ENCODE measurements around the gene SFI1.
"Not testable (repeated sequence)": the region's sequence is repeated elsewhere in the genome, so short reads cannot be mapped to it uniquely, and the experiment has no call there.

Gene SFI1

DNA sequence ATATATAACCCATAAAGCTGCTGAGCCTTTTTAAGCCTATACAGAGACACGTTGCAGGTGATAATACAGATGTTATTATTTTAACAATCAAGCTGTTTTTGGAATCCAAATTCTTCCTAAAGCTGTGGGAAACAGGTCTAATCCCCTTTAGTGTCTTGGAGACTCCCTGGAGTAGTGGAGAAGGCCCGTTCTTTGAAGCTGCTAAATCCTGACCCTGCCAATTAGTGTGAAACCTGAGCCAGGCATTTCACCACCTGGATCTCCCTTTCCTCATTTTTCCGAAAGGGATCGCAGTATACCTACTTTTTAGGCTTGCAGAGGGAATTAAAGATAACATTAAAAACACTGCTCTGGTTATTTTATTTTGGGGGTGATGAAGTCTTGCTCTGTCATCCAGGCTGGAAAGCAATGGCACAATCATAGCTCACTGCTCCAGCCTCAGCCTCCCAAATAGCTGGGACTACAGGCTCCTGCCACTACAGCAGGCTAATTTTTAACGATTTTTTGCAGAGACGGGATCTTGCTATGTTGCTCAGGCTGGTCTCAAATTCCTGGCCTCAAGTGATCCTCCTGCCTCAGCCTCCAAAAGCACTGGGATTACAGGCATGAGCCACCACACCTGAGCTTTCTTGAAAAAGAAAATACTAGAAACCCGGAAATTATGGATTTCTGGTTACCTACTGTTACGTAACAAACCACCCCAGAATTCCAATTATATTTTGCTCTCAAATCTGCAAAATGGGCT, 4.9 kb upstream of the SFI1 start:
- no peak for DNase-seq

DNA sequence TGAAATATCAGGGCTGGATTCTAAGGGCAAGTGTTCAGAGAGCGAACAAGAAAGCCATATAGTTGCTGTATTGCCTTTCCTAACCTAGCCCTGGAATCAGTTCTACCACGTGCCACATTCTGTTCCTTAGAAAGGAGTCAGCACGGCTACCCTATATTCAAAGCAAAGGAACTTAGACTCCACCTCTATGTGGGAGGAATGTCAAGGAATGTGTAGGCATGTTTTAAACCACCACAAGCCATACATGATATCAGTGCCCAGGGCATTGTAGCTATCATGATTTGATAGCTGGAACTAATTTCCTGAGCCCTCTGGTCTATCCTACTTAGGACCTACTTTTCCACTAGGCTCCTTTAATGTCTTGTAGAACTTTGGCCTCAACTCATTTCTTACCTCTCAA, 4.2 kb upstream of the SFI1 start:
- no peak for DNase-seq

DNA sequence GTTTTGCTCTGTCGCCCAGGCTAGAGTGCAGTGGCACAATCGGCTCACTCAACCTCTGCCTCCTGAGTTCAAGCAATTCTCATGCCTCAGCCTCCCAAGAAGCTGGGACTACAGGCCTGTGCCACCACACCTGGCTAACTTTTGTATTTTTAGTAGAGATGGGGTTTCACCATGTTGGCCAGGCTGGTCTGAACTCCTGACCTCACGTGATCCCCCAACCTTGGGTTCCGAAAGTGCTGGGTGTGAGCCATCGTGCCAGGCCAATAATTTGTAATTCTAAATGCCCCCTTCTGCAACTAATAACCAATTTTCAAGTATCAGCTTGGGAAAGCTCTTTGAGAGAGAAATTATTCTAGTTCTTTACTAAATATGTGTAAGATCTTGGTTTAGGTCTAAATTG, 3.0 kb upstream of the SFI1 start:
- not testable (repeated sequence) for DNase-seq

DNA sequence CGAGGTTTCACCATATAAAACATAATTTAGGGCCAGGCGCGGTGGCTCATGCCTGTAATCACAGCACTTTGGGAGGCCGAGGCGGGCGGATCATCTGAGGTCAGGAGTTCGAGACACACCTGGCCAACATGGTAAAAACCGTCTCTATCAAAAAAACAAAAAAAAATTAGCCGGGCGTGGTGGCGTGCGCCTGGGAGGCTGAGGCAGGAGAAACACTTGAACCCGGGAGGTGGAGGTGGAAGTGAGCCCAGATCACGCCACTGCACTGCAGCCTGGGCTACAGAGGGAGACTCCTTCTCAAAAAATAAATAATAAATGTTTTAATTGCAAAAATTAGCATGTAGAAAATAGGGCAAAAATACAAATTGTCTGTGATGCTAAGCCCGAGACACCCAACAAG, 993 bp upstream of the SFI1 start:
- DNase-seq, result no peak

DNA sequence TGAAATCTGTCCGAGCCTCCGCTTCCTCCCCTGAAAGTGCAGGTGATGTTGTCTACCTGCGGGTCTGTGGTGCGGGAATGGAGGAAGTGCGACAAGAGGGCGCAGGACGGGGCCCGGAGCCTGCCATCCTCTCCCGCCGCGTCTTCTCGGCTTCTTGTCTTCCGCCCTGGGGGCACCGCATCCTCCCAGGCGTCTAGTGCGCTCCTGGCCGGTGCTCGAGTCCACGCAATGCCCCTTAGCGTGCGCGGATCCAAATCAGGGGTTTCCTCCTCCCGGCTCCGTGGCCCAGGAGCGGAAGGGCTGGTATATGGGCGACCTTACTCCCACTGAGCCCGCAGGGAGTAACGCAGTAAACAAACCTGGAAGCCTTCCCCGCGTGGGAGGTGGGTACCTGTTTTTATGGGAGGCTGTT, 405 bp downstream of the SFI1 start:
- DNase-seq, result no peak

DNA sequence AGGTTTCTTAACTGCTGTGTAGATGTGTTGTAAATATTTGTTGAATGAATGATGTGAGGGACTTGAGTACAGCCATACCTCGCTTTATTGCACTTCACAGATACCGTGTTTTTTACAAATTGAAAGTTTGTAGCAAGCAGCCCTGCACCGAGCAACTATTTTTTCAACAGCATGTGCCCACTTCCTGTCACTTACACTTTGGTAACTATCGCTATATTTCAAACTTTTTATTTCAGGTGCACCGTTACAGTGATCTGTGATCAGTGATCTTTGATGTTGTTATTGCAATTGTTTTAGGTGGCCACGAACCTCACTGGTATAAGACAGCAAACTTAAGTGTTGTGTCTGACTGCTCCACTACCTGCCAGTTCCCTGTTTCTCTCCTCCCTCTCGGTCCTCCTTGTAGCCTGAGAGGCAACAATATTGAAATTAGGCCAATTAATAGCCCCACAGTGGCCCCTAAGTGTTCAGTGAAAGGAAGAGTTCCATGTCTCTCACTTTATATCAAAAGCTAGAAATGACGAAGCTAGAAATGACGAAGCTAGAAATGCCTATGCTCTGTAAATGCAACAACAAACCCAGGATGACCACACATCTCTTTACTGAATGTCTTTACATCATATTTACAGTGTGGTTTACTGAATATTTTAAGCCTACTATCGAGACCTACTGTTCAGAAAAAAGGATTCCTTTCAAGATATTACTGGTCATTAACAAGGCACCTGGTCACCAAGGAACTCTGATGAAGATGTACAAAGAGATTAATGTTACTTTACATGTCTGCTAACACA, 1.0 kb downstream of the SFI1 start:
- peak; percentile 7 for DNase-seq

DNA sequence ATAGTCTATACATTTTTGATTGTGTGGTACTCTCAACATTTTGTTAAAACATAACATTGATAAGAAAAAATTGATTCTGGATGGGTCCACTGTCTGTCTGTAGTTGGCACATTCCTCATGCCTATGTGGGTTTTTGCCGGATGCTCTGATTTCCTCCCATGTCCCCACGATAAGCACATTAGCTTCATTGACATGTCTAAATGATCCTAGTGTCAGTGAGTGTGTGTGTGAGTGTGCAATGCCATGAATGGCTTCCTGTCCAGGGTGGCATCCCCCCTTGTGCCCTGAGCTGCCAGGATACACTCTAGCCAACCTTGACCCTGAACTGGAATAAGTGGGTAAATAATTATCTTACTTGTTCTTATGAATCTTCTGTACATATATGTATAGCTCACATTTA, 5.4 kb downstream of the SFI1 start:
- no peak for DNase-seq

DNA sequence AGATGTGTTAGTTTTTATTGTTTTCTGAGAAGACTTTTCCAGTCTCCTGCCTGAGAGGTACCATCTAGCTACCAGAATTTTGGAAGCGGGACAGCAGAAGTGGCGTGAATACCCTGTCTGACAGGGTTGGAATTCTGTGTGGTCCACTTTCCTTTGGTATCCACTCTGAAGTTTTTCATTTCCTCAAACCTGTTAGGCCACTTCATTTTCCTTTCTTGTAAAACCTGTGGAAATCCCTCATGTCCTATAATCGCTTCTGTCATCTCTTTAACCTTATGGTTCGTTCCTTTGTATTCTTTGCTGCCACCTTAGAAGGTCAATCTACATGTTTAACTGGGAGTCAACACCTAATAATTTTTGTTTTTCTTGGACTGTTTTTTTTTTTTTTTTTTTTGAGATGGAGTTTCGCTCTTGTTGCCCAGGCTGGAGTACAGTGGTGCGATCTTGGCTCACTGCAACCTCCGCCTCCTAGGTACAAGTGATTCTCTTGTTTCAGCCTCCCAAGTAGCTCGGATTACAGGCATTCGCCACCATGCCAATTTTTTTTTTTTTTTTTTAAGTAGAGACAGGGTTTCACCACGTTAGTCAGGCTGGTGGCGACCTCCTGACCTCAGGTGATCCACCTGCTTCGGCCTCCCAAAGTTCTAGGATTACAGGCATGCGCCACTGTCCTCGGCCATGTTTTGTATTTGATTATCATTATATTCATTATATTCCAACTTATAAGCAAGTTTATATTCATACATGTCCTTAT, 7.1 kb downstream of the SFI1 start:
- DNase-seq, result no peak

DNA sequence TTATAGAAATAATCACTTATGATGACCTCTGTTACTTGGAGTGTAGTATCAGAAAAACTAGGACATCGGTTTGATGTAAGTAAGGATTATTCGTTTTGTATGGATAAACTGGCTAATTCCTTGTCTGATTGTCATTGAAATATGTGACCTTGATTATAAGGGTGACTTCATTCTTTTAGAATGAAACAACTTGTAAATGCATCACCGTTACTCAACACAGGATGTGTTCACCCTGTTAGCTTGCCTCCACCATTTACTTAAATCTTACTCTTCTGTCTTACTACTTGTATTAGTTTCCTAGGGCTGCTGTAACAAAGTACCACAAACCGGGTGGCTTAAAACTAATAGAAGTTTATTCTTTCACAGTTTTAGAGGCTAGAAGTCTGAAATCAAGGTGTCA, 7.9 kb downstream of the SFI1 start:
- no peak for DNase-seq

DNA sequence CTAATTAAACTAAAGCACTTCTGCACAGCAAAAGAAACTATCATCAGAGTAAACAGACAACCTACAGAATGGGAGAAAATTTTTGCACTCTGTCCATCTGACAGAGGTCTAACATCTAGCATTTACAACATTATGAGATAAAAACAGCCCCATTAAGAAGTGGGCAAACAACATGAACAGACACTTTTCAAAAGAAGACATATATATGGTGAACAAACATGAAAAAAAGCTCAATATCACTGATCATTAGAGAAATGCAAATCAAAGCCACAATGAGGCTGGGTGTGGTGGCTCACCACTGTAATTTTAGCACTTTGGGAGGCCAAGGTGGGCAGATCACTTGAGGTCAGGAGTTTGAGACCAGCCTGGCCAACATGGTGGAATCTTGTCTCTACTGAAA, 11.2 kb downstream of the SFI1 start:
- not testable (repeated sequence) for DNase-seq

DNA sequence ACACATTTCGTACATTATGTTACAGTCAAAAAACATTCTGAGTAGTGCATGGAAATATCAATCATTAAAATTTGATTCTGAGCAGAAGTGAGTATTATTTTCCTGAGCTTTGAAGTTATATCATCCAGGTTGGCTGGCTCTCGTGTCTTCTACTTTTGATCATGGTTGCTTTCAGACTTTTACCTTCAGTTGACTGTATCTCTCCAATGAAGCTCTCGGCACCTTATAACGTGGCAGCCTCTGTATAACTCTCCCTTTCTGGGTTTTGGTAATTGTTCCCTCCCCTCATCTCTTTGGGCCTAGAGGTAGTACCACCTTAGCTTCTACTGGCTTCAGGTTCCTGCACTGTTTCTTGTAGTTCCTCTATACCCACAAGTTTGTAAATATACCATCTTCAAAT, 12.2 kb downstream of the SFI1 start:
- no peak for DNase-seq

DNA sequence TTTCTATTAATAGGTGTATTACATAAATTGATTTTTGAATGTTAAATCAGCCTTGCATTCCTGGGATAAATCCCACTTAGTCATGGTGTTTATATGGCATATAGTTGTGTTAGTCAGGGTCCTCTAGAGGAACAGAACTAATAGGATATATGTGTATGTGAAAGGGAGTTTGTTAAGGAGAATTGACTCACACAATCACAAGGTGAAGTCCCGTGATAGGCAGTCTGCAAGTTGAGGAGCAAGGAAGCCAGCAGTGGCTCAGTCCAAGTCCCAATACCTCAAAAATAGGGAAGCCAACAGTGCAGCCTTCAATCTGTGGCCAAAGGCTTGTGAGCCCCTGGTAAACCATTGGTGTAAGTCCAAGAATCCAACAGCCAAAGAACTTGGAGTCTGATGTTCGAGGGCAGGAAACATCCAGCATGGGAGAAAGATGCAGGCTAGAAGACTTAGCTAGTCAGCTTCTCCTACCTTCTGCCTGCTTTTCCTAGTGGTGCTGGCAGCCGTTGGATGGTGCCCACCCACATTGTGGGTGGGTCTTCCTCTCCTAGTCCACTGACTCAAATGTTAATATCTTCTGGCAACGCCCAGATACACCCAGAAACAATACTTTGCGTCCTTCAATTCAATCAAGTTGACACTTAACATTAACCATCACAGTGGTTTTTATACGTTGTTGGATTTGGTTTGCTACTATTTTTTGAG, 12.9 kb downstream of the SFI1 start:
- DNase-seq, result no peak

DNA sequence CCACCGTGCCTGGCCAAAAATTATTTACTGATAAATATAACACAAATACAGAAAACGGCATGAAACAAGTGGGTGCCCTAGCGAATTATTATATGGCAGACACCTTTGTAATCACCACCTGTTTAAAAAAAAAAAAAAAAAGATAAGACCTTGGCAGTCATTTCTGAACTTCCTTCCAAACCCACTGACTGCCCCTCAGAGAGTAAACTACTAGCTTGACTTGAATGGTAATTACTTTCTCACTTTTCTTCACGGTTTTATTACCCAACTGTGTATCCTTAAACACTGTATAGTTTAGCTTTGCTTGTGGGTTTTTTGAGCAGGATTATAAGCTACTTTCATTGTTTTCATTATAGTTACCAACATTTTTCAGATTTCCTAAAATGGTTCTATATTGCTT, 23.7 kb downstream of the SFI1 start:
- DNase-seq, result no peak

DNA sequence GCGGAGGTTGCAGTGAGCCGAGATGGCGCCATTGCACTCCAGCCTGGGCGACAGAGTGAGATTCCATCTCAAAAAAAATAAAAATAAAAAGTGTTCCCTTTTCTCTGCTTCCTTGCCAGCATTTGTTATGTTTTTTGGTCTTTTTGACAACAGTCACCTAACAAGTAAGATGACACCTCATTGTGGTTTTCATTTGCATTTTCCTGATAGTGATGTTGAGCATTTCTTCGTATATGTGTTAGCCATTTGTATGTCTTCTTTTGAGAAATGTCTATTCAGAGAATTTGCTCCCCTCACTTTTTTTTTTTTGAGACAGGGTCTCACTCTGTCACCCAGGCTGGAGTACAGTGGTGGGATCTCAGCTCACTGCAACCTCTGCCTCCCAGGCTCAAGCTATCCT, 27.8 kb downstream of the SFI1 start:
- not testable (repeated sequence) for DNase-seq

DNA sequence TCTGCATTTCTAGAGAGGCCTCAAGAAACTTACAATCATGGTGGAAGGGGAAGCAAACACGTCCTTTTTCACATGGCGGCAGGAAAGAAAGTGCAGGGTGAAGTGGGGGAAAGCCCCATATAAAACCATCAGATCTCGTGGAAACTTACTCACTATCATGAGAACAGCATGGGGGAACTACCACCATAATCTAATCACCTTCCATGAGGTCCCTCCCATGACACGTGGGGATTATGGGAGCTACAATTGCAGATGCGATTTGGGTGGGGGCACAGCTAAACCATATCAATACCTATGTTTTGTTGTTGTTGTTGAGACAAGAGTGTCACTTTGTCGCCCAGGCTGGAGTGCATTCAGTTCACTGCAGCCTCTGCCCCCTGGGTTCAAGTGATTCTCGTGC, 29.9 kb downstream of the SFI1 start:
- no peak for DNase-seq

DNA sequence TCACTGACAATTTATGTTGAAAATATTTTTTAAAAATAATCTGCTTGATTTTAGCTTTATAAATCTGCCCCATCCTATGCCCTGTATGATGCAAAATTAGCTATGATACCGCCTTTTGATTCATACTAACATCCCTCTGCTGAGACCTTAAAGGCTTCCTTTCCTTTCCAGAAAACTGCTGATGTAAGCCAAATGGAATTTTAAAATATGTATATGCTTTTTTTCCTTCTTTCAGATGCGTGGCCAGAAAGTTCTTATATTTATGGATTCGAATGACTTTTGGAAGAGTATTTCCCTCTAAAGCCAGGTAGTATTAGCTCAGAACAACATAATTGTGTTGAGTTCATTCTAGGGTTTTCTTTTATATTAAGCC, 34.5 kb downstream of the SFI1 start:
- DNase-seq, result peak; percentile 43

DNA sequence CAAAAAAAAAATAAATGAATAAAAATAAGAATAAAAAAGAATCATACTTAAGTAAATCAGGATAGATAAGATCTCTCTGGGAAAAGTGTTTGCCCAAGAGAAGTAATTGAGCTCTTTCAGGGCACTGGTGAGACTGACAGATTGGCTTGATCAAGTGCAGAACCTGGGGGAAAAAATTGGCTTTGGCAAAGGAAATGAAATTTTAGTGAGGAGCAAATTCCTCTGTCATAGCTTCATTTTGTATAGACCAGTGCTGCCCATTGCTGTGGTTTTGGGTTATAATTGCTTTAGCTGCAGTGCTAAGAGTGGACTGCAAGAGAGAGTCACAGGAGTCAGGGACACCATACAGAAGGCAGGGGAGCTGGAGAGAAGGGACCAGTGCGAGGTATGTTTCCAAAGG, 35.7 kb downstream of the SFI1 start:
- DNase-seq, result no peak

DNA sequence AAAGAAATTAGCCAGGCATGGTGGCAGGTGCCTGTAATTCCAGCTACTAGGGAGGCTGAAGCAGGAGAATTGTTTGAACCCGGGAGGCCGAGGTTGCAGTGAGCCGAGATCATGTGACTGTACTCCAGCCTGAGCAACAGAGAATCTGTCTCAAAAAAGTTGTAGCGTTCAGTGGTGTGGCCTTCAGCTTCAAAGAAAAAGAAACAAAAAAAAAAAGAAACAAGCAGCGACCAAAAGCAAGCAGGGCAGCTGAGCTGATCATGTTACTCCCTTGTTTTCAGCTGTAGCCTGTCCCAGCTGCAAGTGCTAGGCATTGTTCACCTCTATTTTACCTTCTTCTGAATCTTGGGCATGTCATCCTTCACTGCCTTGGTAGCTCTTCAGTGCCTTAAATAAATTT, 37.0 kb downstream of the SFI1 start:
- DNase-seq, result no peak

DNA sequence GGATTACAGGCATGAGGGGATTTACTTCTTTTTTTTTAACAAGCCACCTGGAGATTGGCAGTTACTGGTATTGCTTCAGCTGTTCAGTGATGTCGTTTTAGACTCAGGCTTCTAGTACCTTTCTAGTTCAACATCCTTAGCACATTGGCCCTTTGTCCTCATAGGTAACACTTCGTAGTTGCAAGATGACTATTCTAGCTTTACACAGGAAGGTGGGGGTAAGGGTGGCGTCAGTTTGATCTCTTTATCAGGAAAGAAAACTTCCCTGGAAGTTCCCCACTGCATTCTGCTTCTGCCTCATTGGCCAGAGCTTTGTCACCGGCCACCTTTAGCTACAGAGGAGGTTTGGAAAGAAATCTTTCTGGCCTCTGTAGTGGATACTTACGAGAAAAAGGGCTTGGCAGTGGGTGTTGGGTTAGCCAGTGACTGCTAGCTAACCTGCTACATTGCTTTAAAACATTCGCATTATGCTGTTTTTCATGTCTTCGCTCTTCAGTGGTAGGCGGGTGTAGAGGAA, 40.7 kb downstream of the SFI1 start:
- no peak for DNase-seq

DNA sequence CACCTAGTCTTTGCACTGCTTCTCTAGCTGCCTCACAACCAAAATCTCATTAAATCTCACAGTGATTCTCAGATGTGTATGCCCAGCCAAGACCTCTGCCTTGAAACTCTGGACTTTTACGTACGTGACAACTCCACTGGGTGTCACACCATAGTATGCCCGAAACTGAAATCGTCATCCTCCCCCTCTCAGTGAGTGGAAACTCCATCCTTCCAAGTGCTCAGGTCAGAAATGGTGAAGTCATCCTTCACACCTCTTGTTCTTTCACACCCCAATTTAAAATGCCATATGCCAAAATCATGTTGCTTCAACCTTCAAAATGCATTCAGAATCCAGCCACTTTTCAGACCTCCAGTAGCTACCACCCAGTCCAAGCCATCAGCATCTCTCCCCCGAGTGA, 42.5 kb downstream of the SFI1 start:
- no peak for DNase-seq

DNA sequence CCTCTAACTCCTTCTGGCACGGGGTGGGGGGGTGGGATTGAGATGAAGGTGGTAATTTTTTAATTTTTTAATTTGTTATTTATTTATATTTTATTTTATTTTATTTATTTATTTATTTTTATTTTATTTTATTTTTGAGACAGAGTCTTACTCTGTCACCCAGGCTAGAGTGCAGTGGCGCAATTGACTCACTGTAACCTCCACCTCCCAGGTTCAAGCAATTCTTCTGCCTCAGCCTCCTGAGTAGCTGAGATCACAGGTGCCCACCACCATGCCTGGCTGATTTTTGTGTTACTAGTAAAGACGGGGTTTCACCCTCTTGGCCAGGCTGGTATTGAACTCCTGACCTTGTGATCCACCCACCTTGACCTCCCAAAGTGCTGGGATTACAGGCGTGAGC, 43.8 kb downstream of the SFI1 start:
- DNase-seq, result not testable (repeated sequence)

DNA sequence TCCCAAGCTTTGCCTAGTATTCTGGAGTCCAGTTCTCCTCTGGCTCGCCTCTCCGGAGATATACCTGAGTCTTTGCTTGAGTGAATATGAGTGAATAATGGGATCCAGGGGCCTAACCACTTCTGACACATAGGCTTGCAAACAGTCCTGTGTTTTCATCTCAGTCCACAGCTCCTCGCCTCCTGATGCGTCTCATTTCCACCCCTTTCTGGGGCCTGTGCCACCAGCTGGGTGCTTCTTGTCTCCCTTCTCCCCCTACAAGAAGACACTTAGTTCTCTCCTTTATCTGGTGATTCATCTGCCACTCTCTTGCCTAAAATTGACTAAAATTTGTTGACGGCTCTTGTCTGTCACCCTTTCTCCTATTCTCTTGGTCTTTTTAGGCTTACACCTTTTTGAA, 44.6 kb downstream of the SFI1 start:
- no peak for DNase-seq

Measured in eye (tissue), 1 donor.